ENCODE data around the gene DBNDD1. TPM values are rescaled to one million over a fixed set of nuclear protein-coding genes. Genes with fewer than 3 reads are reported as not detected.
A peak's percentile ranks its signal among the peaks of the same experiment; 100 is the strongest.

DBNDD1 gene
- total RNA-seq, 1 experiment from 2014 or later: 1.3 TPM

DNA sequence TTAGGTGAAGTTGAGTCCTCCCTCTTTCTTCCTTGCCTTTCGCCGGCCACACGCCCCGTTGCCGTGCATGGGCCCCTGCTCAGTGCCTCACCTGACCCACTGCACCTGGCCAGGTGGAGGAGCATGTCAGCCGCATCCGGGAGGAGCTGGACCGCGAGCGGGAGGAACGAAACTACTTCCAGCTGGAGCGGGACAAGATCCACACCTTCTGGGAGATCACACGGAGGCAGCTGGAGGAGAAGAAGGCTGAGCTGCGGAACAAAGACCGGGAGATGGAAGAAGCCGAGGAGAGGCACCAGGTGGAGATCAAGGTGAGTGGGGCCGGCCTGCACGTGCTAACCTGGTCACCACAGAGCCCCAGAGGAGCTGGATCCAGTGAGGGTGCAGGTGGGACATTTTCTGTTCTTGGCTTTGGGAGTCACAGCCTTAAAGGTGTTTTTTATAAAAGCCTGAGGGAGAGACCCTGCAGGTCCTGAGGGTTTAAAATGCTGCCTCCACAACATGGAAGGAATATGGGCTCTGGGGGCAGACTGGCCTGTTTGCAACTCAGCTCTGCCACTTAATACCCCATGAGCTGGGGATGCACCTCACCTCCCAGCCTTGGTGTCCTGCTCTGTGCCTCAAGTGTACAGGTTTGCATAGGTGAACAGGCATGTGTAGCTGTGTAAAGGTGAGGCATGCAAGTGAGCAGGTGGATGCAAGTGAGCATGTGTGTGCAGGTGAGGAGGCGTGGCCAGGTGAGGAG lies 12.1 kb upstream of the DBNDD1 start:
- H3K9me3 ChIP-seq (replicated peaks): no peaks in the 10 kb centered on the region
- DNase-seq (ENCODE audit: low read depth in 1 of 2, low spot score in 2 of 2): peak in 1 of 2 experiments; percentile 23
- H3K36me3 ChIP-seq: peaks cover 6% of the 10 kb centered on the region
- no peaks in the 10 kb centered on the region for H3K27me3 ChIP-seq (replicated peaks)
- H3K4me3 ChIP-seq: no peak overlapping the region
- no peaks in the 10 kb centered on the region for H3K4me1 ChIP-seq (replicated peaks)
- H3K27ac ChIP-seq: no peak overlapping the region

DNA sequence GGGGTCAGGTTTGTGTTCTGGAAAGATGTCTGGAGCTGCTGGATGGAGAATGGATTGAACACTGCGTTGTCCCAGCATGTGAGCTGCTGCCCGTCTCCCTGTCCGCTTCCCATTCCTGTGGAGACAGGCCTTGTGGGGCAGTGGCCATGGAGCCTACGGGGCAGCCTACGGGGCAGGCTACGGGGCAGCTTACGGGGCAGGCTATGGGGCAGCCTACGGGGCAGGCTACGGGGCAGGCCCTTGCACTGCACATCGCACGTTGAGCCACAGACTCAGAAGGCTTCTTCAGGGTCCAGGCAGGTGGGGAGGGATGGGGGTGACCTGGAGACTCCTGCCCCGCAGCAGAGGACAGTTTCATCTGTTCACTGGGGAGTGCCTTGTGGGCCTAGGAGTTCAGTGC lies 9.7 kb upstream of the DBNDD1 start:
- Histone ChIP-seq H3K9me3 (replicated peaks) (no peaks in the 10 kb centered on the region), H3K27ac (no peak overlapping the region), H3K4me1 (replicated peaks) (no peaks in the 10 kb centered on the region), H3K27me3 (replicated peaks) (no peaks in the 10 kb centered on the region), H3K36me3 (peaks cover 4% of the 10 kb centered on the region; the same call in 1 of the 2 replicates), H3K4me3 (no peak overlapping the region)
- DNase-seq (ENCODE audit: low read depth in 1 of 2, low spot score in 2 of 2): no peak

- no peaks in the 10 kb centered on the region for H3K27me3 ChIP-seq (replicated peaks)
- no peaks in the 10 kb centered on the region for H3K9me3 ChIP-seq (replicated peaks)
- no peak overlapping the region for H3K27ac ChIP-seq
- H3K36me3 ChIP-seq: peaks cover 4% of the 10 kb centered on the region; the same call in 1 of the 2 replicates
- peaks cover 9% of the 10 kb centered on the region for H3K4me1 ChIP-seq (replicated peaks)
- H3K4me3 ChIP-seq: no peak overlapping the region
- DNase-seq (ENCODE audit: low read depth in 1 of 2, low spot score in 2 of 2): no peak
Observed at GRCh38 chr16:90027611-90028010, 8.4 kb upstream of the DBNDD1 start.

DNA sequence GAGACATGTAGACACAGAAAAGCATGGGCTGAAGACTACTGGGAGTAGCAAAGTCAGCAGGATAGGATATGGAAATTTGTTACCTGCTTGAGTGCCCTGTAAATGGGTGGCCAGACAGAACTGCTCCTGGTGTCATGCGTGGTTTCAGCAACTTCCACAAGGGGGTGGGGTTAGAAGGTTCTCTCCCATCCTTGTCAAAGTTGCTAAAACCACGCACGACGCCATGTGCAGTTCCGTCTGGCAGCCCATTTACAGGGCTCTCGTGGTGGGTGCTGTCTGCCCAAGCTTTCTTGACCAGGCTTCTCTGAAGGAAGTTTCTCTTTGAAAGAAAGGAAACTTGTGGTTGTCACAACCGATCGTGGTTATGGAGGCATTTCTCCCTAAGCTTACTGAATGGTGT lies 6.9 kb upstream of the DBNDD1 start:
- H3K9me3 ChIP-seq (replicated peaks): no peaks in the 10 kb centered on the region
- no peaks in the 10 kb centered on the region for H3K27me3 ChIP-seq (replicated peaks)
- no peak for DNase-seq (ENCODE audit: low read depth in 1 of 2, low spot score in 2 of 2)
- H3K4me1 ChIP-seq (replicated peaks): peaks cover 22% of the 10 kb centered on the region
- no peak overlapping the region for H3K4me3 ChIP-seq
- no peaks in the 10 kb centered on the region; the same call in 1 of the 2 replicates for H3K36me3 ChIP-seq
- no peak overlapping the region for H3K27ac ChIP-seq

DNA sequence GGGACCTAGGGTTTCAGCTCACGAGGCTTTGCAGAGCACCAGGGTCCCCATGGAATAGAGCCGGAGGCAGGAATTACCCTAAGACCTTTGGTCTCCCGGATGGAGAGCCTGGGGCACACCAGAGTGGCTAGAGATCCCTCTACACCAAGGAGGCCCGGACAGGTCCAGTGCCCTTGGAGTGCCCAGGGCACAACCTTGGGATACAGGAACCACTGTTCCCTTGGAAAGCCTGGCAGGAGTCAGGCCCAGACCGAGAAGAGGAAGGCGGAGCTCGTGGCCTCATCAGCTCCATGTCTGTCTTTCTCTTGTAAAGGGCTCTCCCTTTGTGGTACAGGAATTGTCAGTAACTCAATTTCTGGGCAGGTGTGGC lies 3.8 kb upstream of the DBNDD1 start:
- H3K27me3 ChIP-seq (replicated peaks): no peaks in the 10 kb centered on the region
- peak overlapping the region; percentile 56 for H3K4me3 ChIP-seq
- no peaks in the 10 kb centered on the region for H3K9me3 ChIP-seq (replicated peaks)
- no peaks in the 10 kb centered on the region; the same call in 1 of the 2 replicates for H3K36me3 ChIP-seq
- peaks cover 43% of the 10 kb centered on the region for H3K4me1 ChIP-seq (replicated peaks)
- H3K27ac ChIP-seq: peak overlapping the region; percentile 71
- peak in 1 of 2 experiments; percentile 25 for DNase-seq (ENCODE audit: low read depth in 1 of 2, low spot score in 2 of 2)

- H3K4me1 ChIP-seq (replicated peaks): peaks cover 43% of the 10 kb centered on the region
- DNase-seq (ENCODE audit: low read depth in 1 of 2, low spot score in 2 of 2): peak; percentile 81 to 91
- H3K4me3 ChIP-seq: peak overlapping the region; percentile 56
- no peaks in the 10 kb centered on the region for H3K27me3 ChIP-seq (replicated peaks)
- H3K9me3 ChIP-seq (replicated peaks): no peaks in the 10 kb centered on the region
- peak overlapping the region; percentile 71 for H3K27ac ChIP-seq
- H3K36me3 ChIP-seq: no peaks in the 10 kb centered on the region; the same call in 1 of the 2 replicates
Observed at GRCh38 chr16:90022209-90023077, 3.2 kb upstream of the DBNDD1 start.

GRCh38 chr16:90020838-90021382 lies 1.7 kb upstream of the DBNDD1 start:
- Histone ChIP-seq H3K27ac (peak overlapping the region; percentile 40), H3K9me3 (replicated peaks) (no peaks in the 10 kb centered on the region), H3K4me3 (no peak overlapping the region), H3K36me3 (no peaks in the 10 kb centered on the region; the same call in 1 of the 2 replicates), H3K27me3 (replicated peaks) (no peaks in the 10 kb centered on the region), H3K4me1 (replicated peaks) (peaks cover 43% of the 10 kb centered on the region)
- DNase-seq (ENCODE audit: low read depth in 1 of 2, low spot score in 2 of 2): peak in 1 of 2 experiments; percentile 54

DNA sequence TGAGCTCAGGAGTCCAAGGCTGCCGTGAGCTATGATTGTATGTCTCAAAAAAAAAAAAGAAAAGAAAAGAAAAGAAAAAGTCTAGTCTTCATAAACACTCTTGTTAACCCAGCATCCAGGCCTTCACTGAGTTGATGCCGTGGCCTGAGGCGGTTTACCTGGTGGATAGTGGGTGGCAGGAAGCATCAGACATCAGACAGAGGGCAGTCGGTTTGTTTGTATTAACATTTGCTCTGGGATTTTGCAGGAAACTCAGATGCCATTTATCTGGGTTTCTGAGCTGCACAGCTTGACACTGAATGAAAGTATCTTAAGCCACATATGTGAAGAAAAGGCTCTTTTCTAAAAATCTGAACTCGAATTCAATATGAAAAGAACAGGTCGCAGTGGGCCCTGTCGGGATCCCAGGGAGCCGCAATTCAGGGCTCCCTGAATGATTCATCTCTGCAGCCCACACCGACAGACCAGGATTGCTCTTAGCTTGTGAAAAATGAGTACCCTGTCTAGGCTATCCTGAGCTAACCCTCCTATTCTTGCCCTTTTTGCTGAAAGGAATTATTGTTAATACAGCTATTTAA lies 1.1 kb upstream of the DBNDD1 start:
- peak overlapping the region; percentile 40 for H3K27ac ChIP-seq
- DNase-seq (ENCODE audit: low read depth in 1 of 2, low spot score in 2 of 2): no peak

GRCh38 chr16:90019543-90020259 lies 445 bp upstream of the DBNDD1 start:
- DNase-seq (ENCODE audit: low read depth in 1 of 2, low spot score in 2 of 2): peak in 1 of 2 experiments; percentile 70
- H3K27ac ChIP-seq: peak overlapping the region; percentile 57
- H3K4me3 ChIP-seq: peak overlapping the region; percentile 48
- no peaks in the 10 kb centered on the region for H3K27me3 ChIP-seq (replicated peaks)
- H3K36me3 ChIP-seq: no peaks in the 10 kb centered on the region; the same call in 1 of the 2 replicates
- no peaks in the 10 kb centered on the region for H3K9me3 ChIP-seq (replicated peaks)
- peaks cover 43% of the 10 kb centered on the region for H3K4me1 ChIP-seq (replicated peaks)

More for the DNA sequence above, 1.1 kb upstream of the DBNDD1 start:
- Histone ChIP-seq H3K27me3 (replicated peaks) (no peaks in the 10 kb centered on the region), H3K9me3 (replicated peaks) (no peaks in the 10 kb centered on the region), H3K36me3 (no peaks in the 10 kb centered on the region; the same call in 1 of the 2 replicates), H3K4me1 (replicated peaks) (peaks cover 43% of the 10 kb centered on the region), H3K4me3 (no peak overlapping the region)

DNA sequence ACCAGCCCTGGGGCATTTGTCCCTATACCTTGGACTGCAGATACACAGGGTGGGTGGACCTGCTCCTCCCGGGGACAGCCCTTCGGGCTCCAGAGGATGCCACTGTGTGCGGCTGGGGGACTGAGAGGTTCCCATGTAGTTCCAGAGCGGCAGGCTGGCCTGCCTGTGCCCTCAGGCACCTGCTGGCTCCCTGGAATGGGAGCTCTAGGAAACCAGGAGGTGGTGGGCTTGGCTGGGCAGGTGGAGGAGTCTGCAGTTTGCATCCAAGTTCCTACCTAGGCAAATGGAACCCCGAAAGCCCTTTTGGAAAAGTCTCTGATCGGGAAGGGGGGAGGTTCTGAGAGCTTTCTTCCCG lies 982 bp downstream of the DBNDD1 start:
- Histone ChIP-seq H3K27me3 (replicated peaks) (no peaks in the 10 kb centered on the region), H3K9me3 (replicated peaks) (no peaks in the 10 kb centered on the region), H3K4me1 (replicated peaks) (peaks cover 40% of the 10 kb centered on the region), H3K36me3 (no peaks in the 10 kb centered on the region; the same call in 1 of the 2 replicates), H3K4me3 (no peak overlapping the region), H3K27ac (no peak overlapping the region)
- DNase-seq (ENCODE audit: low read depth in 1 of 2, low spot score in 2 of 2): no peak

- Histone ChIP-seq H3K27me3 (replicated peaks) (no peaks in the 10 kb centered on the region), H3K9me3 (replicated peaks) (no peaks in the 10 kb centered on the region), H3K4me1 (replicated peaks) (peaks cover 23% of the 10 kb centered on the region), H3K36me3 (no peaks in the 10 kb centered on the region), H3K27ac (no peak overlapping the region), H3K4me3 (no peak overlapping the region)
- no peak for DNase-seq (ENCODE audit: low read depth in 1 of 2, low spot score in 2 of 2)
Observed at GRCh38 chr16:90016339-90016950, 2.8 kb downstream of the DBNDD1 start.

DNA sequence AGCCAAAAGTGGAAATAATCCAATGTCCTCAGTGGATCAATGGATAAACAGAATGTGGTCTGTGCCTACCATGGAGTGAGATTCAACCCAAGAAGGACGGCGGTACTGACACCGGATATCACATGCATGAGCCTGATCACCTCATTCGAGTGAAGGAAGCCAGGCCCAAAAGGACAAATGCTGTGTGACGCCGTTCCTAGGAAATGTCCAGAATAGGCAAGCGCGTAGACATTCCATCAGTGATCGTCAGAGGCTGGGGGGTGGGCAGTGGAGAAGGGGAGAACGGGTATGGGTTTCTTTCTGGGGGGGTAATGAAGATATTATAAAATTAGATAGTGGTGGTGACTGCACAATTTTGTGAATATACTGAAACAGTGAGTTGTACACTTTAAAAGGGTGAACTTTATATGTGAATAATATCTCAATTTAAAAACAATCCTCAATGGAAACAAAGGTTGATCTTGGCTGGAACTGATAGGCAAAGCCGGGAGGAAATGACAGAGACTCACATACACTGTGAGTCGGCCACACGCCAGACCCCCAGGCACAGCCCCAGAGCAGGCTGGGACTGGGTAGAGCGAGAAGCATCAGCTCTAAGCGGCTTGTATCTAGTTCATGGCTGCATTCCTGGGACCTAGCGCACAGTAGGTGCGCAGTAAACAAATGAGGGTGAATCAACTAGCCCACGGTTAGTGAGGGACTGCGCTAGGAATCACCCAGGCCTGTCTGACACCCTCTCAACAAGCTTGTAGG lies 3.5 kb downstream of the DBNDD1 start:
- no peak for DNase-seq (ENCODE audit: low read depth in 1 of 2, low spot score in 2 of 2)
- Histone ChIP-seq H3K9me3 (replicated peaks) (no peaks in the 10 kb centered on the region), H3K4me3 (no peak overlapping the region), H3K27ac (no peak overlapping the region), H3K36me3 (no peaks in the 10 kb centered on the region), H3K4me1 (replicated peaks) (peaks cover 17% of the 10 kb centered on the region), H3K27me3 (replicated peaks) (no peaks in the 10 kb centered on the region)

Measured in SJSA1 (cell line).